GM12875 (cell line): ENCODE measurements around the gene ZNF717.
A peak's percentile ranks its signal among the peaks of the same experiment; 100 is the strongest.
"Not testable (repeated sequence)": the region's sequence is repeated elsewhere in the genome, so short reads cannot be mapped to it uniquely, and the experiment has no call there.

ENCODE experiments used
- H3K4me3 ChIP-seq: one replicate; pipeline ENCODE4 v1.5.1; 2011; ENCODE audit warnings: low read depth, low read length, control low read depth
- TF ChIP-seq, protein P1 (sequence below): IDR thresholded peaks from 2 replicates; pipeline ENCODE4 v1.5.1; 2011; ENCODE audit warnings: low read depth, mild to moderate bottlenecking, control low read depth, inconsistent platforms, low read length, moderate library complexity, borderline replicate concordance; ENCODE audit not compliant: insufficient read depth

Gene ZNF717

DNA sequence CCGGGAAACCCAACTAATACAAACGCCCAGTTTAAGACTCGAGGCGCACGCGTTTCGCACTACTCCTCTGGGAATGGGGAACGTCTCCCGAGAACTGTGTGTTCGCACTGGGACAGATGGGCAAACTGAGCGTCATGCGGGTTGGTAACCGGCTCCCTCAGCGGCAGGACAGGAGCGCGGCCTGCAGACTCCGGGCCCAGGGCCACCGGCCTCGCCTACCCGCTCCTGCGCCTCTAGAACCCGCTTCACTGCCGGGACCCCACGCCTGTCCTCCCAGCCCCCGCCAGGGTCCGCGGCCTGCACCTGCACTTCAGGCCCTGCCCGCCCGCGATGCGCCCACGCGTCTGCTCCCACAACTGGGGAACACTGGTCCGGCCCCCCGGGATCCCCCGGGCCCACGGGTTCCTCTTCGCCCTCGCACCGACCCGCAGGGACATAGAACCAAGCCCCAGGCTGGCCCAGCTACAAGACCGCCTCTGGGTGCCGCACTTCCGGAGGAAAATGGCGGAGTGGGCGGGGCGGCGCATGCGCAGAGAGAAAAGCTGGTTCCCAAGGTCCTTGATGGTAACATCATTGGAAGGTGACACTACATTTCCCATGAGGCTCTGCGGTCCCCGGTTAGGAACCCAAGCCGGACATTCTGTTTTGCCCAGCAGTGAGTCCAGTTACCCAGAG lies at the start of gene ZNF717:
ZNF717 (minus strand) TSS at position 469 of the 675 bp plus-strand sequence. CDS start 2,187 bp downstream, outside the sequence.
- H3K4me3 ChIP-seq = peak within 1 kb of the TSS; percentile 69

DNA sequence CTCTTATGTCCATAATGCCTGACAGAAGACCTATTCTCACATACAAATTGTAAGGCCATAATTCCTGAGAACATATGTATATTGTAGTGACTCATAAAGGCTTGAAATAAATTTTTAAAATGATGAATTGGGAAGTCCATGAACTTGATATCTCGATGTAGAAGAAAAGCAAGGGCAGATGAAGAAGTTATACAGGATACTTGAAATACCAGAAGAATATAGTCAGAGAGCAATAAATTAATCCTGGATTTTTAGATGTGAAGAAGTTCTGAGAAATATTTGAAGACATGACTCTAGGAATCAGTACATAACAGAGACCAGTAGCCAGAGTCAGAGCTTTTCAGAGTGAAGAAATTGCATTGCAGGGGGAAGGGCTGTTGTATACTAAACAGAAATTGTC lies 45.7 kb upstream of the ZNF717 start:
- not testable (repeated sequence) for H3K4me3 ChIP-seq

DNA sequence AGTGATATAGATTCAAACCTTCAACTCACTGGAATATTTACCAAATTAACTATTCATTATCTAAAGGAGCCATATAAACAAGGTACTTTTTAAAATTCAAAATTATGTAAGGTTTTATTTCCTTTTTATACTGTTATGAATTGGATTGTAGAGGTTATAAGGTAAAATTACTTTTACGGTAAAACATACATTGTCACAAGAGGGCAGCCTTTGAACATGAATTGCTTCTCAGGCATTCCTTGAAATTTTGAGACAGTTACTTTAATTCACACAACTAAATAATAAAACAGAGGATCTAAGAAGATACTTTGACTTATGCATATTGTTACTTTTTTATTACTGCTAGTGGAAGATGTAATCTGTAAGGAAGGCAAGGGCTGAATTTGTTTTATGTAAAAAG lies 32.7 kb upstream of the ZNF717 start:
- H3K4me3 ChIP-seq = not testable (repeated sequence)

DNA sequence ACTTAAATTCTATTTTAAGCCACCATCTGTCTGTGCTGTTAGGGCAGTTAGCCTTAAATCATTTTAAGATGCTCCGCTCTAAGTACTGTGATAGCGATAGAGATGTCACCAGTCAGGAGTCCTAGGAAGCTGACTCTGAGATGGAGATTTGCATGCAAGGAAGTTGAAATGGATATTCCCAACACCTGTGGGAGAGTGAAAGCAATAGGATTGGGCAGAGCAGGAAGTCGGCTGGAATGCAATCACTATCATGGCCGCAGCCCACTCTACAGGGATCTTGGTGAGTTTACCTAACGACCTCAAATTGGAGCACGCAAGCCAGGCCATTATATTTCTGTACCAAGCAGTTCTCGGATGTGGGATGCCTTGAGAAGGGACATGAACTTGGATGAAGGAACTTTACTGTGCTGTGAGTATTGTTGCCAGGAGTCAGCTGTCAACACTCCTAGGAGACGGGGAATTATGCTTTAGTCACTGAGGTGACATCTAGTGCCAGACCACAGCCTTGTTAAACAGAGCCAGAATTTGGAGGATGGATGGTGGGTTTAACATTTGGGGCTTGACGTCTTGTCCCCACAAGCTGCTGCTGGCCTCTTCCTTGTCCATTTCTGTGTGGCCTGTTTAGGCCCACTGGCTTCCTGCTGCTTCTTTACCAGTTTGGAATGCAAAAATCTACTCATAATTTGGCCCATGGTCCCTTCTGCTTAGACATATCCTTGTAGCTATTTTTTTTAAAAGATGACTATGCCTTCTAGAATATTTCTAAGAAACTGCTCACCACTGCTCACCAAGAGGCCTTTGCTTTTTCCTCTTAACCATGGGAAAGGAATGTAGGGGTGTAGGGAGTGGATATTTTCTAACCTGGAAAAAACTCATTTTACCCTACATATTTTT lies 31.2 kb upstream of the ZNF717 start:
- H3K4me3 ChIP-seq = not testable (repeated sequence)

DNA sequence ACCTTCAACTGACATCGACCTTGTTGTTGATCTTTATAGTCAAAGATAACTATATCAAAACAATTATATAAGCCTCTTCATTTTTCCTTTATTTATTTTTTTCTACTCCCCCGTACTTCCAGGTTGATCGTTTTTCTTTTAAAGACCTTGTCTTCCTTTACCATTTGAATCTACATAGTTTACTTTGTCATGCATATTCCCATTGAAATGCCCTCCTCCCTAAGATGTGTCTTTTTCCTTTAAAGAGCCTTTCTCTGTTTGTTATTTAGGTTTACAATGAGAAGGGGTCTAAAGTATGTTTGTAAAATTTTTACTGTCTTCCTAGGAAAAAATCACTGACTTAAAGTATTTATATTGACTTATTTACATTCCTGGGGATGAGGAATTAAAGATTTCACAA lies 29.4 kb upstream of the ZNF717 start:
- no peak overlapping the region for H3K4me3 ChIP-seq

DNA sequence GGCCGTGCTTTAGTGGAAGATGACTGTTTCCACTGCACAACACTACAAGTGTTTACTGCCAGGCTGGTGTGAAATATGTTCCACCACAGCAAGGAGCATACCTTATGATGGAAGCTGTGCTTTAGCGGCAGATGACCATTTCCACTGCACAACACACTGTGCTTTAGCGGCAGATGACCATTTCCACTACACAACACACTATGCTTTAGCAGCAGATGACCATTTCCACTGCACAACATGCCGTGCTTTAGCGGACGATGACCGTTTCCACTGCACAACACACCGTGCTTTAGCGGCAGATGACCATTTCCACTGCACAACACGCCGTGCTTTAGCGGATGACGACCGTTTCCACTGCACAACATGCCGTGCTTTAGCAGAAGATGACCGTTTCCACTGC lies 2.8 kb downstream of the ZNF717 start:
- TF ChIP-seq, protein P1, sequence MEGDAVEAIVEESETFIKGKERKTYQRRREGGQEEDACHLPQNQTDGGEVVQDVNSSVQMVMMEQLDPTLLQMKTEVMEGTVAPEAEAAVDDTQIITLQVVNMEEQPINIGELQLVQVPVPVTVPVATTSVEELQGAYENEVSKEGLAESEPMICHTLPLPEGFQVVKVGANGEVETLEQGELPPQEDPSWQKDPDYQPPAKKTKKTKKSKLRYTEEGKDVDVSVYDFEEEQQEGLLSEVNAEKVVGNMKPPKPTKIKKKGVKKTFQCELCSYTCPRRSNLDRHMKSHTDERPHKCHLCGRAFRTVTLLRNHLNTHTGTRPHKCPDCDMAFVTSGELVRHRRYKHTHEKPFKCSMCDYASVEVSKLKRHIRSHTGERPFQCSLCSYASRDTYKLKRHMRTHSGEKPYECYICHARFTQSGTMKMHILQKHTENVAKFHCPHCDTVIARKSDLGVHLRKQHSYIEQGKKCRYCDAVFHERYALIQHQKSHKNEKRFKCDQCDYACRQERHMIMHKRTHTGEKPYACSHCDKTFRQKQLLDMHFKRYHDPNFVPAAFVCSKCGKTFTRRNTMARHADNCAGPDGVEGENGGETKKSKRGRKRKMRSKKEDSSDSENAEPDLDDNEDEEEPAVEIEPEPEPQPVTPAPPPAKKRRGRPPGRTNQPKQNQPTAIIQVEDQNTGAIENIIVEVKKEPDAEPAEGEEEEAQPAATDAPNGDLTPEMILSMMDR = no peak

More for the DNA sequence above, 29.4 kb upstream of the ZNF717 start:
- TF ChIP-seq, protein P1 = no peak

DNA sequence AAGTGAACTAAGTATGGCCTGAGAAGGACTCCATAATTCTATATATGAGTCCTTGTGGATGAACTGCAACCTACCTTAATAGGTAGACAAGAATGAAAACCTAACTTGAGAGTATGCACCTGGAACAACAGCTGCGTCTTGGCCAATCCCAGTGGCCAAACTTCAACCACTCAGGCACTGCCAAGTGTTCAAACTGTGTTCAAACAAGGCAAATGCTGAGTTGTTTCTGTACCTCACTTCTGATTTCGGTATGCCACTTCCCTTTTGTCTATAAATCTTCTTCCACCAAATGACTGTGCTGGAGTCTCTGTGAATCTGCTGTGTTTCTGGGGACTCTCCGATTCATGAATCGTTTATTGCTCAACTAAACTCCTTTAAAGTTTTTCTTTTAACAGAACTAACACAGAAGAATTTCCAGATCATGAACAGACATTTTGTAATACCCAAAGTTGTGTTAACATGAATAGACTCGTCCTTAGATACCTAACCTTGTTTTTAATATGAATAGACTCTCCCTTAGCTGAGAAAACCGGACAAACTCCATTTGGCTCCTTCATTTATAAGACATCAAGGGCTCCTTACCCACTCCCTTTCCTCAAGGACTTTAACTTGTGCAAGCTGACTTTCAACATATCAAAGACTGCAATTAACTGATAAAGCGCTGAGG lies 4.1 kb downstream of the ZNF717 start:
- TF ChIP-seq, protein P1 = no peak
- H3K4me3 ChIP-seq = no peak overlapping the region

More for the DNA sequence above, 2.8 kb downstream of the ZNF717 start:
- no peak overlapping the region for H3K4me3 ChIP-seq

DNA sequence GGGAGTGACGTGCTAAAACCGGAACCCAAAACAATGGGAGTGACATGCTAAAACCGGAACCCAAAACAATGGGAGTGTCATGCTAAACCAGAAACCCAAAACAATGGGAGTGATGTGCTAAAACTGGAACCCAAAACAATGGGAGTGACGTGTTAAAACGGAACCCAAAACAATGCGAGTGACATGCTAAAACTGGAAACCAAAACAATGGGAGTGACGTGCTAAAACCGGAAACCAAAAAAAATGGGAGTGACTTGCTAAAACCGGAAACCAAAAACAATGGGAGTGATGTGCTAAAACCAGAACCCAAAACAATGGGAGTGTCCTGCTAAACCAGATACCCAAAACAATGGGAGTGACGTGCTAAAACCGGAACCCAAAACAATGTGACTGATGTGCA lies 7.6 kb downstream of the ZNF717 start:
- H3K4me3 ChIP-seq = not testable (repeated sequence)

DNA sequence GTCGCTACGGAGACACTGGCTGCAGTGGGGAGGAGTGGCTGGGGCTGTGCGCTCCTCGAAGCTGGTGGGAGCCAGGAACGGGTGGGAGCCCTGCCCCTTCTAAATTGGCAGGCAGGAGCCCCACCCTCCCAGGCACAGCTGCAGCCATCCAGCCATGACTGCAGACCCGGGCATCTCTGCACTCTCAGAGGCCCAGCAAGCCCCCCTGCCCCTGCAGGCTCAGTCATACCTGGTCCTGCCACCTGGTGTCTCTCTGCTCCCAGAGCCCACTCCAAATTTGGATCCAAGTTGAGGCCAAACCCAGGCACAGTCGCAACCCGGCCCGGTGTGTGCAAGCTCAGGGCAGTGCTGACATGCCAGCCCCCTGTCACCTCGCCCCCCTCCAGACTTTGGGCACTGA lies 13.7 kb downstream of the ZNF717 start:
- not testable (repeated sequence) for H3K4me3 ChIP-seq

DNA sequence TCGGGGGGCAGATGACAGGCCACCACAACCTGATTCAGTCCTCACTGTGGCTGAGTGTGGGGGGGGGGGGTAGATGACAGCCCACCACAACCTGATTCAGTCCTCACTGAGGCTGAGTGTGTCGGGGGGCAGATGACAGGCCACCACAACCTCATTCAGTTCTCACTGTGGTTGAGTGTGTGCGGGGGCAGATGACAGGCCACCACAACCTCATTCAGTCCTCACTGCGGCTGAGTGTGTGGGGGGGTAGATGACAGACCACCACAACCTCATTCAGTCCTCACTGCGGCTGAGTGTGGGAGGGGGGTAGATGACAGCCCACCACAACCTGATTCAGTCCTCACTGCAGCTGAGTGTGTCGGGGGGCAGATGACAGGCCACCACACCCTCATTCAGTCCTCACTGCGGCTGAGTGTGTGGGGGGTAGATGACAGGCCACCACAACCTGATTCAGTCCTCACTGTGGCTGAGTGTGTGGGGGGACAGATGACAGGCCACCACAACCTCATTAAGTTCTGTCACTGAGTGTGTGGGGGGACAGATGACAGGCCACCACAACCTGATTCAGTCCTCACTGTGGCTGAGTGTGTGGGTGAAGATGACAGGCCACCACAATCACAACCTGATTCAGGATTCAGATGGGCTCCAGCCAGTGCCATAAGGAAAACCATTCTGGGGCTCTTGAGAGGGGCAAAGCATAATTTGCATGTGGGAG lies 16.9 kb downstream of the ZNF717 start:
- H3K4me3 ChIP-seq = no peak overlapping the region
- TF ChIP-seq, protein P1 = no peak
